ENCODE measurements around the gene SERTAD3.

SERTAD3 gene

GRCh38 chr19:40412866-40413265 is 31.3 kb downstream of the SERTAD3 start:
- no peak overlapping the region for H3K4me2 ChIP-seq (ENCODE audit: insufficient read depth, low read length)
- TF ChIP-seq CTCF (IDR thresholded peaks at IDR 0.05; ENCODE audit: borderline replicate concordance, extremely low read depth, low read length, poor library complexity, severe bottlenecking) (no peak), EZH2 (IDR thresholded peaks at IDR 0.05; ENCODE audit: borderline replicate concordance, low read depth, low read length, severe bottlenecking) (no peak)
- H2AFZ ChIP-seq (ENCODE audit: low read depth, low read length) = no peak overlapping the region
- H3K27ac ChIP-seq (ENCODE audit: low read length) = no peak overlapping the region
- H4K20me1 ChIP-seq (ENCODE audit: insufficient read depth, low read length) = no peaks in the 10 kb centered on the region
- DNase-seq = no peak
- H3K79me2 ChIP-seq (ENCODE audit: insufficient read depth, low read length) = no peaks in the 10 kb centered on the region
- no peak overlapping the region for H3K9ac ChIP-seq (ENCODE audit: low read depth, low read length)
- H3K4me3 ChIP-seq (ENCODE audit: low read depth in 1 of 2, low read length in 2 of 2) = no peak overlapping the region
- ATAC-seq (ENCODE audit: insufficient read depth, low read depth) = no peak
- H3K9me3 ChIP-seq (ENCODE audit: insufficient read depth, low read length, severe bottlenecking) = no peaks in the 10 kb centered on the region
- H3K27me3 ChIP-seq (ENCODE audit: insufficient read depth, low read length, poor library complexity) = no peaks in the 10 kb centered on the region
- H3K4me1 ChIP-seq (ENCODE audit: insufficient read depth, low read length) = no peaks in the 10 kb centered on the region
- no peaks in the 10 kb centered on the region for H3K36me3 ChIP-seq (ENCODE audit: insufficient read depth, low read length)

GRCh38 chr19:40411958-40412499 is 32.1 kb downstream of the SERTAD3 start:
- Histone ChIP-seq H2AFZ (ENCODE audit: low read depth, low read length) (no peak overlapping the region), H3K4me1 (ENCODE audit: insufficient read depth, low read length) (no peaks in the 10 kb centered on the region), H3K27ac (ENCODE audit: low read length) (no peak overlapping the region), H3K4me2 (ENCODE audit: insufficient read depth, low read length) (no peak overlapping the region), H4K20me1 (ENCODE audit: insufficient read depth, low read length) (no peaks in the 10 kb centered on the region), H3K4me3 (ENCODE audit: low read depth in 1 of 2, low read length in 2 of 2) (no peak overlapping the region), H3K9me3 (ENCODE audit: insufficient read depth, low read length, severe bottlenecking) (no peaks in the 10 kb centered on the region), H3K9ac (ENCODE audit: low read depth, low read length) (no peak overlapping the region), H3K36me3 (ENCODE audit: insufficient read depth, low read length) (no peaks in the 10 kb centered on the region), H3K27me3 (ENCODE audit: insufficient read depth, low read length, poor library complexity) (no peaks in the 10 kb centered on the region), H3K79me2 (ENCODE audit: insufficient read depth, low read length) (no peaks in the 10 kb centered on the region)
- no peak for TF ChIP-seq CTCF (IDR thresholded peaks at IDR 0.05; ENCODE audit: borderline replicate concordance, extremely low read depth, low read length, poor library complexity, severe bottlenecking)
- TF ChIP-seq EZH2 (IDR thresholded peaks at IDR 0.05; ENCODE audit: borderline replicate concordance, low read depth, low read length, severe bottlenecking) = no peak
- ATAC-seq (ENCODE audit: insufficient read depth, low read depth) = no peak
- DNase-seq = no peak

- TF ChIP-seq EZH2 (IDR thresholded peaks at IDR 0.05; ENCODE audit: borderline replicate concordance, low read depth, low read length, severe bottlenecking) = no peak
- TF ChIP-seq CTCF (IDR thresholded peaks at IDR 0.05; ENCODE audit: borderline replicate concordance, extremely low read depth, low read length, poor library complexity, severe bottlenecking) = no peak
- Histone ChIP-seq H3K9me3 (ENCODE audit: insufficient read depth, low read length, severe bottlenecking) (no peaks in the 10 kb centered on the region), H3K36me3 (ENCODE audit: insufficient read depth, low read length) (no peaks in the 10 kb centered on the region), H2AFZ (ENCODE audit: low read depth, low read length) (no peak overlapping the region), H3K79me2 (ENCODE audit: insufficient read depth, low read length) (no peaks in the 10 kb centered on the region), H3K4me2 (ENCODE audit: insufficient read depth, low read length) (no peak overlapping the region), H4K20me1 (ENCODE audit: insufficient read depth, low read length) (no peaks in the 10 kb centered on the region), H3K4me1 (ENCODE audit: insufficient read depth, low read length) (no peaks in the 10 kb centered on the region), H3K27me3 (ENCODE audit: insufficient read depth, low read length, poor library complexity) (no peaks in the 10 kb centered on the region), H3K27ac (ENCODE audit: low read length) (no peak overlapping the region), H3K9ac (ENCODE audit: low read depth, low read length) (no peak overlapping the region), H3K4me3 (ENCODE audit: low read depth in 1 of 2, low read length in 2 of 2) (no peak overlapping the region)
- DNase-seq (no peak), ATAC-seq (ENCODE audit: insufficient read depth, low read depth) (no peak)
Measured at GRCh38 chr19:40411125-40411842, 32.9 kb downstream of the SERTAD3 start.
